Measurements from ENCODE around the gene MMEL1.

The MMEL1 gene

GRCh38 chr1:2544093-2544874 lies 88.5 kb downstream of the MMEL1 start:
- no peak for DNase-seq (ENCODE audit: low read depth in 2 of 2)

DNA sequence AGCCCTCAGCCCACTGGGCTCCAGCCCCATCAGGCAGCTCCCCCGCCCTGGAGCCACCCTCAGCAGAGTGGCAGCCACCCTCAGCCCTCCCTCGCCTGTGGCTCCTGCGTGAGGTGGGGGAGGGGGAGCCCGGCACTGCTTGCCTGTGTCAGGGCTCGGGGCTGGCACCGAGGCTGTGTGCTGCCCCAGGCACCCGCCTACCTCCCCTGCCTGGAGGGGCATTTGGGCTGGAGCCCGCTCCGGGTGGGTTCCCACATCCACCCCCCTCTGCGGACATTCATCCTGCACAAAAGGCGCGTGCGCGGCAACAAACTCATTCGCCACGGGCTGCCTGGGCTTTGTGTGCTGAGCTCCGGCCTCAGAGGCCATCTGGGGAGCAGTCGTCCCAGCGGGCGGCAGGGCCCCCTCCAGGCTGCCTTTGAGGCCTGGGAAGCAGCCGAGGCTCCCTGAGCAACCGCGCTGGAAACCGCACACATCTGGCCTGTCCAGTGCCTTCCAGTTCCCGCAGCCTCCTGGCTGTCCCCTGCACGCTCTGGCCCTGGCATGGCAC lies 89.2 kb downstream of the MMEL1 start:
- no peak for DNase-seq (ENCODE audit: low read depth in 2 of 2)

DNA sequence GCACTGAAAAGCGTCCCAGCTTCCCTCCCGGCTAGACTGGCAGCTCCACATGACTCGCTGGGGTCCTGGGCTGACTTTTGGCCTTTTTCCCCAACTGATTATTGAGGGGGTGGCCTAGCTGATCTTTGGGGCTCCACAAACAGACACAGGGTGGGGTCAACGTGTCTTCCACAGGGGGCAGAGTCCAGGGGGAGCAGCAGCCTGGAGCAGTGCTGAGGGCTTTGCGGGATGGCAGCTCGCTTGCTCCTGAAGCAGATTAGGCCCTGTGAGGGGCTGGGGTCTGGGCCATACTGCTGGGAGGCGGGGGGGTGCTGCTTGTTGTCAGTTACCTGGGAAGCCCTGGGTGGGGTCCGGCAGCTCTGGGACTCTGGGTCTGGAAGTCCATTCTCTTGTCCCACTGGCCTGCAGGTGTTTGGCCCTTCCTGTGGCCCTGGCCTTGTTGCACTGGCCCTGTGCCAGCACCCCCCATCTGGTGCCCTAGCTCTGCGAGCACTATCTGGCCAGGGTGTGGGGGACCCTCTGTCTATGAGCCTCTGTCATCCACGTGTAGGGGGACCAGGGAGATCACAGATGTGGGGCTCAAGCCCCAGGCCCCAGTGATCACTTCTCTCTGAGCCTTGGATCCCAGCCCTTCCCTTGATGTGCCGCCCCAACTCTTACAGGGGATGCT lies 90.4 kb downstream of the MMEL1 start:
- no peak for DNase-seq (ENCODE audit: low read depth in 2 of 2)

- no peak for DNase-seq (ENCODE audit: low read depth in 2 of 2)
Measured at GRCh38 chr1:2541619-2542245, 91.1 kb downstream of the MMEL1 start.

GRCh38 chr1:2540816-2541492 lies 91.9 kb downstream of the MMEL1 start:
- DNase-seq (ENCODE audit: low read depth in 2 of 2): no peak
